HepG2 (cell line): ENCODE measurements around the gene GRK4. TPM values are rescaled to one million over a fixed set of nuclear protein-coding genes. Genes with fewer than 3 reads are reported as not detected.

Experiments
- AGO2 ChIP-seq: fragments of 200-400 bp; formaldehyde crosslinking; optimal IDR thresholded peaks from 2 replicates; pipeline ENCODE3; 2017; ENCODE audit warnings: mild to moderate bottlenecking, low read depth, low read length, moderate library complexity
- ATF7 ChIP-seq, 2 experiments: fragments of 450-650 bp in 1 of 2; sonication (generic) in 1 of 2; formaldehyde crosslinking in 1 of 2; IDR thresholded peaks; 2 replicates each; pipeline versions ENCODE4 v1.4.0 to v1.6.1; 2016 to 2020; ENCODE audit warnings: antibody characterized with exemption in 1 of 2, mild to moderate bottlenecking in 1 of 2, missing genetic modification reagents in 1 of 2
- BORCS8-MEF2B ChIP-seq: sonication (generic); formaldehyde crosslinking; IDR thresholded peaks from 2 replicates; pipeline ENCODE4 v1.8.0; 2022; ENCODE audit warnings: mild to moderate bottlenecking, missing genetic modification reagents
- BRD4 ChIP-seq: sonication (generic); formaldehyde crosslinking; IDR thresholded peaks from 2 replicates; pipeline ENCODE4 v1.4.0; 2020; ENCODE audit warnings: missing genetic modification reagents
- JARID2 ChIP-seq: sonication (generic); formaldehyde crosslinking; IDR thresholded peaks from 2 replicates; pipeline ENCODE4 v1.8.1; 2023; ENCODE audit warnings: missing genetic modification reagents, inconsistent platforms; ENCODE audit not compliant: insufficient replicate concordance
- NFATC3 ChIP-seq: sonication (generic); formaldehyde crosslinking; IDR thresholded peaks from 2 replicates; pipeline ENCODE4 v1.5.1; 2020; ENCODE audit warnings: mild to moderate bottlenecking, missing genetic modification reagents
- RBM22 ChIP-seq: fragments of 200-400 bp; formaldehyde crosslinking; optimal IDR thresholded peaks from 2 replicates; pipeline ENCODE3; 2017; ENCODE audit warnings: mild to moderate bottlenecking, low read length, moderate library complexity
- REXO4 ChIP-seq: sonication (generic); formaldehyde crosslinking; IDR thresholded peaks from 2 replicates; pipeline ENCODE4 v1.8.0; 2022; ENCODE audit warnings: missing genetic modification reagents, mild to moderate bottlenecking, borderline replicate concordance
- SKI ChIP-seq: fragments of 450-650 bp; IDR thresholded peaks from one replicate; pipeline ENCODE4 v1.6.1; 2018; ENCODE audit warnings: mild to moderate bottlenecking; ENCODE audit not compliant: partially characterized antibody
- TCF12 ChIP-seq, 2 experiments: fragments of 450-650 bp in 1 of 2; sonication (generic) in 1 of 2; formaldehyde crosslinking in 1 of 2; IDR thresholded peaks; 2 replicates each; pipeline versions ENCODE4 v1.6.1 to v1.8.0; 2017 to 2022; ENCODE audit warnings: antibody characterized with exemption in 1 of 2, mild to moderate bottlenecking in 1 of 2, missing genetic modification reagents in 1 of 2, moderate library complexity in 1 of 2
- TRIM24 ChIP-seq: sonication (generic); formaldehyde crosslinking; IDR thresholded peaks from 2 replicates; pipeline ENCODE4 v1.8.0; 2022; ENCODE audit warnings: mild to moderate bottlenecking, missing genetic modification reagents
- ZIK1 ChIP-seq: sonication (generic); formaldehyde crosslinking; IDR thresholded peaks from 2 replicates; pipeline ENCODE4 v1.5.0; 2020; ENCODE audit warnings: mild to moderate bottlenecking, low read depth, missing genetic modification reagents, borderline replicate concordance
- ZNF101 ChIP-seq: sonication (generic); formaldehyde crosslinking; IDR thresholded peaks from 2 replicates; pipeline ENCODE4 v1.4.0; 2020; ENCODE audit warnings: mild to moderate bottlenecking, low read depth, missing genetic modification reagents, borderline replicate concordance
- ZNF160 ChIP-seq: sonication (generic); formaldehyde crosslinking; IDR thresholded peaks from 2 replicates; pipeline ENCODE4 v1.8.0; 2022; ENCODE audit warnings: mild to moderate bottlenecking, inconsistent platforms, missing genetic modification reagents
- ZNF326 ChIP-seq: sonication (generic); formaldehyde crosslinking; IDR thresholded peaks from 2 replicates; pipeline ENCODE4 v1.4.0; 2020; ENCODE audit warnings: missing genetic modification reagents, borderline replicate concordance
- ZNF383 ChIP-seq: sonication (generic); formaldehyde crosslinking; IDR thresholded peaks from 2 replicates; pipeline ENCODE4 v1.4.0; 2020; ENCODE audit warnings: missing genetic modification reagents, mild to moderate bottlenecking, borderline replicate concordance
- ZNF441 ChIP-seq: sonication (generic); formaldehyde crosslinking; IDR thresholded peaks from 2 replicates; pipeline ENCODE4 v1.7.0; 2021; ENCODE audit warnings: missing genetic modification reagents, borderline replicate concordance
- ZNF530 ChIP-seq: sonication (generic); formaldehyde crosslinking; IDR thresholded peaks from 2 replicates; pipeline ENCODE4 v1.5.0; 2020; ENCODE audit warnings: low read depth, mild to moderate bottlenecking, missing genetic modification reagents
- ZNF577 ChIP-seq: sonication (generic); formaldehyde crosslinking; IDR thresholded peaks from 2 replicates; pipeline ENCODE4 v1.4.0; 2020; ENCODE audit warnings: mild to moderate bottlenecking, low read depth, missing genetic modification reagents, borderline replicate concordance
- ZNF607 ChIP-seq: sonication (generic); formaldehyde crosslinking; IDR thresholded peaks from 2 replicates; pipeline ENCODE4 v1.5.1; 2020; ENCODE audit warnings: missing genetic modification reagents, mild to moderate bottlenecking, borderline replicate concordance
- ZNF616 ChIP-seq: sonication (generic); formaldehyde crosslinking; IDR thresholded peaks from 2 replicates; pipeline ENCODE4 v1.5.0; 2020; ENCODE audit warnings: low read depth, mild to moderate bottlenecking, missing genetic modification reagents
- ZSCAN29 ChIP-seq: sonication (generic); formaldehyde crosslinking; conservative IDR thresholded peaks from 2 replicates; pipeline ENCODE4 v1.4.0; 2020; ENCODE audit warnings: mild to moderate bottlenecking, missing genetic modification reagents
- ZSCAN9 ChIP-seq: IDR thresholded peaks from 2 replicates; pipeline ENCODE4 v1.6.1; 2016; ENCODE audit warnings: borderline replicate concordance
- polyA plus RNA-seq, 8 experiments: library from polyadenylated mRNA; depleted of rRNA in 3 of 8; stranded (reverse) in 7 of 8; unstranded in 1 of 8; fragments of >200 nt; fragmentation: Illumina TruSeq in 4 of 8; extraction: Trizol in 4 of 8; gene quantifications; 2 replicates each; pipeline versions ENCODE4 v1.2.1 to v1.2.3, GENCODE V29; 2011 to 2016; ENCODE audit warnings: low read depth in 4 of 8, missing spikeins in 1 of 8, mixed read lengths in 1 of 8; ENCODE audit not compliant: insufficient read depth in 1 of 8
- total RNA-seq, 5 experiments: library from RNA; depleted of rRNA; stranded (reverse); fragments of >200 nt; fragmentation: Illumina TruSeq; extraction: Trizol; gene quantifications; 2 replicates each; pipeline ENCODE4 v1.2.3, GENCODE V29; 2016; ENCODE audit warnings: low read depth in 1 of 5
- TF ChIP-seq, protein P1 (sequence below): sonication (generic); formaldehyde crosslinking; IDR thresholded peaks from 2 replicates; pipeline ENCODE4 v1.4.0; 2020; ENCODE audit warnings: missing genetic modification reagents
- TF ChIP-seq, protein P2 (sequence below), 2 experiments: fragments of 450-650 bp in 1 of 2; sonication (generic) in 1 of 2; formaldehyde crosslinking; IDR thresholded peaks; 2 replicates each; pipeline versions ENCODE4 v1.5.0 to v1.8.0; 2020 to 2022; ENCODE audit warnings: mild to moderate bottlenecking in 1 of 2, missing genetic modification reagents in 1 of 2
- TF ChIP-seq, protein P3 (sequence below): sonication (generic); formaldehyde crosslinking; IDR thresholded peaks from 2 replicates; pipeline ENCODE4 v1.4.0; 2020; ENCODE audit warnings: missing genetic modification reagents

Gene GRK4
- total and polyA plus RNA-seq, 2 of the 13 experiments (the other 11 are each of a cell fraction or from before 2014, with no cell fraction given): 1.8 to 2.0 TPM

DNA sequence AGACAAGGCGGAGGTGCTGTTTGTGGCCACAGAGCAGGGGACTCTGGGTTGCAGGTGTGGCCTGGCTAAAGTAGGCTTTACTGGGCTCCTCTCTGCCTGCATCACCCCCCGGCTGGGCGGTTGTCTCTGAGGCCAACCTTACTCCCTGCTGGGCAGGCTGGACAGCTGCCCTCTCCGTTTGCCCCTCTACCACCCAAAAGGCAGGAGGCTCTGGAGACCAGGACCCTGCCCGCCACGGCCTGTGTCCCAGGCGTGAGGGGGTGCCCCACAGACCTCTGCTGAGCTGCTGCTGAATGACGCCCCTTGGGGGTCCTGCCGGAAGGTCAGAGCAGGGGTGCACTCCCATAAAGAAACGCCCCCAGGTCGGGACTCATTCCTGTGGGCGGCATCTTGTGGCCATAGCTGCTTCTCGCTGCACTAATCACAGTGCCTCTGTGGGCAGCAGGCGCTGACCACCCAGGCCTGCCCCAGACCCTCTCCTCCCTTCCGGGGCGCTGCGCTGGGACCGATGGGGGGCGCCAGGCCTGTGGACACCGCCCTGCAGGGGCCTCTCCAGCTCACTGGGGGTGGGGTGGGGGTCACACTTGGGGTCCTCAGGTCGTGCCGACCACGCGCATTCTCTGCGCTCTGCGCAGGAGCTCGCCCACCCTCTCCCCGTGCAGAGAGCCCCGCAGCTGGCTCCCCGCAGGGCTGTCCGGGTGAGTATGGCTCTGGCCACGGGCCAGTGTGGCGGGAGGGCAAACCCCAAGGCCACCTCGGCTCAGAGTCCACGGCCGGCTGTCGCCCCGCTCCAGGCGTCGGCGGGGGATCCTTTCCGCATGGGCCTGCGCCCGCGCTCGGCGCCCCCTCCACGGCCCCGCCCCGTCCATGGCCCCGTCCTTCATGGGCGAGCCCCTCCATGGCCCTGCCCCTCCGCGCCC is 110.0 kb downstream of the GRK4 start (continued):
- TF ChIP-seq JARID2 (CRISPR knock-in tag): no peak
- TF ChIP-seq ZSCAN29: no peak
- TF ChIP-seq ZNF383 (CRISPR knock-in tag): no peak
- no peak; the same call in 1 of the 2 replicates for TF ChIP-seq ZSCAN9
- TF ChIP-seq, protein P1, sequence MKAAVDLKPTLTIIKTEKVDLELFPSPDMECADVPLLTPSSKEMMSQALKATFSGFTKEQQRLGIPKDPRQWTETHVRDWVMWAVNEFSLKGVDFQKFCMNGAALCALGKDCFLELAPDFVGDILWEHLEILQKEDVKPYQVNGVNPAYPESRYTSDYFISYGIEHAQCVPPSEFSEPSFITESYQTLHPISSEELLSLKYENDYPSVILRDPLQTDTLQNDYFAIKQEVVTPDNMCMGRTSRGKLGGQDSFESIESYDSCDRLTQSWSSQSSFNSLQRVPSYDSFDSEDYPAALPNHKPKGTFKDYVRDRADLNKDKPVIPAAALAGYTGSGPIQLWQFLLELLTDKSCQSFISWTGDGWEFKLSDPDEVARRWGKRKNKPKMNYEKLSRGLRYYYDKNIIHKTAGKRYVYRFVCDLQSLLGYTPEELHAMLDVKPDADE (CRISPR knock-in tag): no peak
- TF ChIP-seq ZNF577 (CRISPR knock-in tag): no peak
- TF ChIP-seq REXO4 (CRISPR knock-in tag): no peak
- TF ChIP-seq ZNF616 (CRISPR knock-in tag): peak; percentile 40; the same call in 1 of the 2 replicates
- no peak for TF ChIP-seq ZNF326 (CRISPR knock-in tag)
- TF ChIP-seq, protein P2, sequence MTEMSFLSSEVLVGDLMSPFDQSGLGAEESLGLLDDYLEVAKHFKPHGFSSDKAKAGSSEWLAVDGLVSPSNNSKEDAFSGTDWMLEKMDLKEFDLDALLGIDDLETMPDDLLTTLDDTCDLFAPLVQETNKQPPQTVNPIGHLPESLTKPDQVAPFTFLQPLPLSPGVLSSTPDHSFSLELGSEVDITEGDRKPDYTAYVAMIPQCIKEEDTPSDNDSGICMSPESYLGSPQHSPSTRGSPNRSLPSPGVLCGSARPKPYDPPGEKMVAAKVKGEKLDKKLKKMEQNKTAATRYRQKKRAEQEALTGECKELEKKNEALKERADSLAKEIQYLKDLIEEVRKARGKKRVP (CRISPR knock-in tag; IDR thresholded peaks at IDR 0.05): no peak
- TF ChIP-seq ZNF160 (CRISPR knock-in tag): 0 out of 2 replicates have a peak, but pooled peaks have one; percentile 33
- TF ChIP-seq ZNF607 (CRISPR knock-in tag): peak; percentile 49; the same call in 1 of the 2 replicates
- TF ChIP-seq BORCS8-MEF2B (CRISPR knock-in tag): peak; percentile 23; the same call in 1 of the 2 replicates
- TF ChIP-seq ATF7 (IDR thresholded peaks at IDR 0.05): no peak
- TF ChIP-seq ATF7 (CRISPR knock-in tag; IDR thresholded peaks at IDR 0.05): no peak
- TF ChIP-seq TRIM24 (CRISPR knock-in tag): no peak
- TF ChIP-seq AGO2: no peak
- peak; percentile 70; the same call in 1 of the 2 replicates for TF ChIP-seq BRD4 (CRISPR knock-in tag)
- TF ChIP-seq ZNF441 (CRISPR knock-in tag): no peak
- peak; percentile 78 for TF ChIP-seq SKI
- no peak for TF ChIP-seq ZNF530
- TF ChIP-seq TCF12 (IDR thresholded peaks at IDR 0.05): no peak
- TF ChIP-seq TCF12 (CRISPR knock-in tag; IDR thresholded peaks at IDR 0.05): peak; percentile 74; the same call in 1 of the 2 replicates
- no peak for TF ChIP-seq NFATC3 (CRISPR knock-in tag)
- TF ChIP-seq RBM22: no peak
- TF ChIP-seq, protein P3, sequence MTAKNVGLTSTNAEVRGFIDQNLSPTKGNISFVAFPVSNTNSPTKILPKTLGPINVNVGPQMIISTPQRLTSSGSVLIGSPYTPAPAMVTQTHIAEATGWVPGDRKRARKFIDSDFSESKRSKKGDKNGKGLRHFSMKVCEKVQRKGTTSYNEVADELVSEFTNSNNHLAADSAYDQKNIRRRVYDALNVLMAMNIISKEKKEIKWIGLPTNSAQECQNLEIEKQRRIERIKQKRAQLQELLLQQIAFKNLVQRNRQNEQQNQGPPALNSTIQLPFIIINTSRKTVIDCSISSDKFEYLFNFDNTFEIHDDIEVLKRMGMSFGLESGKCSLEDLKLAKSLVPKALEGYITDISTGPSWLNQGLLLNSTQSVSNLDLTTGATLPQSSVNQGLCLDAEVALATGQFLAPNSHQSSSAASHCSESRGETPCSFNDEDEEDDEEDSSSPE (CRISPR knock-in tag): peak; percentile 77; the same call in 1 of the 2 replicates
- 0 out of 2 replicates have a peak, but pooled peaks have one; percentile 36 for TF ChIP-seq ZIK1
- TF ChIP-seq ZNF101 (CRISPR knock-in tag): no peak
